IMR-90 (cell line): ENCODE results near the gene BRAF.

ENCODE experiments used
- CHD1 ChIP-seq: IDR thresholded peaks from 2 replicates; pipeline ENCODE4 v1.6.1; 2012; ENCODE audit warnings: low read depth, low read length, improper control_type of control experiment
- CTCF ChIP-seq: conservative IDR thresholded peaks from 2 replicates; pipeline ENCODE4 v1.5.1; 2012; ENCODE audit warnings: mild to moderate bottlenecking, low read depth, low read length, improper control_type of control experiment
- FOS ChIP-seq: fragments of 150-350 bp; IDR thresholded peaks from 2 replicates; pipeline ENCODE4 v1.6.1; 2016; ENCODE audit warnings: low read depth, low read length
- MAZ ChIP-seq: IDR thresholded peaks from 2 replicates; pipeline ENCODE4 v1.6.1; 2012; ENCODE audit warnings: low read depth, mild to moderate bottlenecking, low read length, improper control_type of control experiment, moderate library complexity, borderline replicate concordance
- MXI1 ChIP-seq: IDR thresholded peaks from 2 replicates; pipeline ENCODE4 v1.6.1; 2012; ENCODE audit warnings: low read depth, mild to moderate bottlenecking, low read length, moderate library complexity, borderline replicate concordance
- POLR2A ChIP-seq: IDR thresholded peaks from 2 replicates; pipeline ENCODE4 v1.6.1; 2012; ENCODE audit warnings: mild to moderate bottlenecking, low read depth, low read length
- RAD21 ChIP-seq: IDR thresholded peaks from 2 replicates; pipeline ENCODE4 v1.6.1; 2012; ENCODE audit warnings: low read length, improper control_type of control experiment
- RCOR1 ChIP-seq: IDR thresholded peaks from 2 replicates; pipeline ENCODE4 v1.6.1; 2012; ENCODE audit warnings: mild to moderate bottlenecking, low read length, improper control_type of control experiment; ENCODE audit not compliant: insufficient replicate concordance
- USF2 ChIP-seq: fragments of 150-350 bp; IDR thresholded peaks from 2 replicates; pipeline ENCODE4 v1.6.1; 2017; ENCODE audit warnings: mild to moderate bottlenecking, antibody characterized with exemption, low read length, low read depth

- no peak for TF ChIP-seq RAD21
- no peak for TF ChIP-seq CTCF
- no peak for TF ChIP-seq POLR2A
- no peak for TF ChIP-seq FOS
- no peak for TF ChIP-seq USF2
- TF ChIP-seq MXI1, result no peak
- no peak for TF ChIP-seq RCOR1
- TF ChIP-seq MAZ, result no peak
- no peak for TF ChIP-seq CHD1
Observed at GRCh38 chr7:140767418-140767817, 157.3 kb downstream of the BRAF start.
